ENCODE data around the gene GNAO1.

Gene GNAO1

GRCh38 chr16:56294579-56294978, 103.3 kb downstream of the GNAO1 start:
- DNase-seq, result no peak

- DNase-seq, result no peak
These were observed 103.9 kb downstream of the GNAO1 start for GRCh38 chr16:56295059-56295665.

GRCh38 chr16:56295739-56296527, 104.6 kb downstream of the GNAO1 start:
- DNase-seq, result no peak

GRCh38 chr16:56297684-56298083, 106.4 kb downstream of the GNAO1 start:
- no peak for DNase-seq

- DNase-seq, result no peak
These were observed 106.8 kb downstream of the GNAO1 start for GRCh38 chr16:56298116-56298515.

- no peak for DNase-seq
These were observed 107.8 kb downstream of the GNAO1 start for GRCh38 chr16:56298948-56299596.

GRCh38 chr16:56300242-56300623, 108.9 kb downstream of the GNAO1 start:
- no peak for DNase-seq

- DNase-seq, result no peak
These were observed 109.9 kb downstream of the GNAO1 start for GRCh38 chr16:56300891-56301850.

- DNase-seq, result no peak
These were observed 111.2 kb downstream of the GNAO1 start for GRCh38 chr16:56302506-56302905.

- no peak for DNase-seq
These were observed 111.9 kb downstream of the GNAO1 start for GRCh38 chr16:56303066-56303715.

GRCh38 chr16:56303880-56304279, 112.6 kb downstream of the GNAO1 start:
- DNase-seq, result no peak

- no peak for DNase-seq
These were observed 114.8 kb downstream of the GNAO1 start for GRCh38 chr16:56305956-56306565.

GRCh38 chr16:56306690-56307533, 115.6 kb downstream of the GNAO1 start:
- DNase-seq, result no peak

GRCh38 chr16:56307534-56307873, 116.2 kb downstream of the GNAO1 start:
- DNase-seq, result no peak

- no peak for DNase-seq
These were observed 117.7 kb downstream of the GNAO1 start for GRCh38 chr16:56309008-56309407.

GRCh38 chr16:56310690-56311089, 119.4 kb downstream of the GNAO1 start:
- DNase-seq, result no peak

GRCh38 chr16:56311208-56312027, 120.1 kb downstream of the GNAO1 start:
- DNase-seq, result no peak

- no peak for DNase-seq
These were observed 120.7 kb downstream of the GNAO1 start for GRCh38 chr16:56312028-56312300.

- DNase-seq, result no peak
These were observed 121.3 kb downstream of the GNAO1 start for GRCh38 chr16:56312556-56312955.

- no peak for DNase-seq
These were observed 123.1 kb downstream of the GNAO1 start for GRCh38 chr16:56314244-56314850.

Measured in activated gamma-delta T cell (primary cell).